Smooth muscle cell (in vitro differentiated cells): ENCODE measurements around the gene SSH2. TPM values are rescaled to one million over a fixed set of nuclear protein-coding genes. Genes with fewer than 3 reads are reported as not detected.
A peak's percentile ranks its signal among the peaks of the same experiment; 100 is the strongest.

Source experiments
- DNase-seq: peaks from one replicate; lab custom pipeline; 2025; ENCODE audit not compliant: unreplicated experiment; lab: John Stamatoyannopoulos, UW
- H2AFZ ChIP-seq: fragments of 200-600 bp; sonication (generic); 2 replicates; pipeline ENCODE4 v1.6.0; 2016; ENCODE audit warnings: antibody characterized with exemption, low read depth, mild to moderate bottlenecking
- H3F3A ChIP-seq: fragments of 200-600 bp; sonication (generic); 2 replicates; pipeline ENCODE4 v1.6.0; 2017; ENCODE audit warnings: antibody characterized with exemption, low read depth
- H3K27ac ChIP-seq: fragments of 200-600 bp; sonication (generic); 2 replicates; pipeline ENCODE4 v1.5.1; 2016; ENCODE audit warnings: low read depth, mild to moderate bottlenecking
- H3K27me3 ChIP-seq: fragments of 200-600 bp; sonication (generic); 2 replicates; pipeline ENCODE4 v1.6.1; 2016; ENCODE audit warnings: low read depth, mild to moderate bottlenecking
- H3K36me3 ChIP-seq: fragments of 200-600 bp; sonication (generic); 2 replicates; pipeline ENCODE4 v1.5.1; 2016; ENCODE audit warnings: low read depth
- H3K4me1 ChIP-seq: fragments of 200-600 bp; sonication (generic); 2 replicates; pipeline ENCODE4 v1.5.1; 2016; ENCODE audit warnings: low read depth
- H3K4me2 ChIP-seq: fragments of 200-600 bp; sonication (generic); 2 replicates; pipeline ENCODE4 v1.6.0; 2016; ENCODE audit warnings: mild to moderate bottlenecking
- H3K4me3 ChIP-seq: fragments of 200-600 bp; sonication (generic); 2 replicates; pipeline ENCODE4 v1.5.1; 2016; ENCODE audit warnings: mild to moderate bottlenecking
- H3K79me2 ChIP-seq: fragments of 200-600 bp; sonication (generic); 2 replicates; pipeline ENCODE4 v1.6.0; 2016; ENCODE audit warnings: low read depth, mild to moderate bottlenecking
- H3K9ac ChIP-seq: fragments of 200-600 bp; sonication (generic); 2 replicates; pipeline ENCODE4 v1.6.0; 2016; ENCODE audit warnings: low read depth
- H3K9me3 ChIP-seq: fragments of 200-600 bp; sonication (generic); replicated peaks from 2 replicates; pipeline ENCODE4 v1.5.1; 2016; ENCODE audit warnings: low read depth
- H4K20me1 ChIP-seq: fragments of 200-600 bp; sonication (generic); 2 replicates; pipeline ENCODE4 v1.6.0; 2016; ENCODE audit warnings: low read depth
- CTCF ChIP-seq: fragments of 200-600 bp; sonication (generic); IDR thresholded peaks from 2 replicates; pipeline ENCODE4 v1.5.1; 2017; ENCODE audit warnings: borderline replicate concordance, mild to moderate bottlenecking, antibody characterized with exemption; ENCODE audit not compliant: insufficient read depth, poor library complexity, severe bottlenecking
- WGBS: methylation state at CpG from one replicate; pipeline ENCODE4 v1.1.7; 2016; ENCODE audit warnings: low lambda C conversion rate; 5-methylcytosine and 5-hydroxymethylcytosine counted together
- polyA plus RNA-seq: library from polyadenylated mRNA; unstranded; fragments of >200 nt; fragmentation: Nextera tagmentation; extraction: Ambion mirVana; gene quantifications from 2 replicates; pipeline ENCODE4 v1.2.1, GENCODE V29; 2016
- total RNA-seq: library from RNA; depleted of rRNA; stranded (reverse); fragments of >200 nt; gene quantifications from 2 replicates; pipeline ENCODE4 v1.2.3, GENCODE V29; 2014

Gene SSH2
- total and polyA plus RNA-seq, 2 experiments from 2014 or later = 9.7 to 10.4 TPM

- no peak overlapping the region for H3K9ac ChIP-seq
- H3K79me2 ChIP-seq = no peaks in the 10 kb centered on the region
- no peak for DNase-seq
- H3K4me3 ChIP-seq = no peak overlapping the region
- 93% methylated on average over 3 of the region's 3 CpGs for WGBS
- no peak for TF ChIP-seq CTCF
- H3F3A ChIP-seq = no peaks in the 10 kb centered on the region
- H3K9me3 ChIP-seq = no peaks in the 10 kb centered on the region
- H3K4me2 ChIP-seq = no peak overlapping the region
- H3K27ac ChIP-seq = no peak overlapping the region
- no peaks in the 10 kb centered on the region for H3K27me3 ChIP-seq
- H3K4me1 ChIP-seq = peaks cover 15% of the 10 kb centered on the region
- no peaks in the 10 kb centered on the region for H3K36me3 ChIP-seq
- no peaks in the 10 kb centered on the region for H4K20me1 ChIP-seq
- no peak overlapping the region for H2AFZ ChIP-seq
Measured at GRCh38 chr17:29742210-29742513, 187.9 kb downstream of the SSH2 start.

- Histone ChIP-seq H3K4me3 (no peak overlapping the region), H3K9me3 (no peaks in the 10 kb centered on the region), H3F3A (no peaks in the 10 kb centered on the region), H3K9ac (no peak overlapping the region), H3K4me1 (peaks cover 15% of the 10 kb centered on the region), H3K4me2 (no peak overlapping the region), H2AFZ (no peak overlapping the region), H3K27ac (no peak overlapping the region), H3K36me3 (no peaks in the 10 kb centered on the region), H3K79me2 (no peaks in the 10 kb centered on the region), H4K20me1 (no peaks in the 10 kb centered on the region), H3K27me3 (no peaks in the 10 kb centered on the region)
- DNase-seq = no peak
- WGBS = 72% methylated on average over 4 of the region's 4 CpGs
- TF ChIP-seq CTCF = no peak
Measured at GRCh38 chr17:29740017-29740416, 190.0 kb downstream of the SSH2 start.

GRCh38 chr17:29734640-29735039 is 195.4 kb downstream of the SSH2 start:
- Histone ChIP-seq H3K27me3 (no peaks in the 10 kb centered on the region), H3K9me3 (no peaks in the 10 kb centered on the region), H3K4me1 (peaks cover 11% of the 10 kb centered on the region), H4K20me1 (no peaks in the 10 kb centered on the region), H2AFZ (no peak overlapping the region), H3K4me3 (no peak overlapping the region), H3K4me2 (no peak overlapping the region), H3K79me2 (no peaks in the 10 kb centered on the region), H3K27ac (peak overlapping the region; percentile 42), H3K9ac (no peak overlapping the region), H3K36me3 (no peaks in the 10 kb centered on the region), H3F3A (no peaks in the 10 kb centered on the region)
- TF ChIP-seq CTCF = no peak
- DNase-seq = no peak

- no peak for TF ChIP-seq CTCF
- no peak for DNase-seq
- H2AFZ ChIP-seq = no peak overlapping the region
- H3K36me3 ChIP-seq = no peaks in the 10 kb centered on the region
- H3K4me1 ChIP-seq = peaks cover 6% of the 10 kb centered on the region
- peak overlapping the region; percentile 82 for H3K27ac ChIP-seq
- WGBS = 53% methylated on average over 2 of the region's 2 CpGs
- no peaks in the 10 kb centered on the region for H3K9me3 ChIP-seq
- no peak overlapping the region for H3K4me3 ChIP-seq
- no peaks in the 10 kb centered on the region for H3F3A ChIP-seq
- peak overlapping the region; percentile 32 for H3K4me2 ChIP-seq
- no peaks in the 10 kb centered on the region for H3K79me2 ChIP-seq
- H3K27me3 ChIP-seq = no peaks in the 10 kb centered on the region
- H4K20me1 ChIP-seq = no peaks in the 10 kb centered on the region
- peak overlapping the region; percentile 44 for H3K9ac ChIP-seq
Measured at GRCh38 chr17:29733166-29733565, 196.9 kb downstream of the SSH2 start.
